ENCODE results near the gene CPA5. TPM values are rescaled to one million over a fixed set of nuclear protein-coding genes. Genes with fewer than 3 reads are reported as not detected.

Gene CPA5
- total RNA-seq, 6 donors from 2014 or later, result not detected

DNA sequence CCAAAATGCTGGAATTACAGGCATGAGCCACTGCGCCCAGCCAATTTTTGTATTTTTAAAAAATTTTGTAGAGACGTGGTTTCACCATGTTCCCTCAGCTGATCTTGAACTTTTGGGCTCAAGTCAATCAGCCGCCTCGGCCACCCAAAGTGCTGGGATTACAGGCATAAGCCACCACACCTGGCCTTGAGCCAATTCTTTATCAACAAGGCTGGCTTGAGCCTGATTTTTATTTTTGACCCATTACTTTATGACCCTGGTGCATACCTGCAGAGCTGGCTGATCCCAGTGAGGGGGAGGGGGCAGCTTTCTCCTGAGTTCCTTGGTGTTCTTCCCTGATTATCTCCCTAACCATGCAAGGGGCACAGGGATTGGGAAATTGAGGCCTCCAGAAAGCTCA is 19.8 kb downstream of the CPA5 start:
- Histone ChIP-seq H3K4me3 (no peak overlapping the region), H3K9me3 (peaks cover 0 to 5% (median 4%) of the 10 kb centered on the region in 4 donors), H3K36me3 (no peaks in the 10 kb centered on the region), H3K27ac (no peak overlapping the region), H3K27me3 (no peaks in the 10 kb centered on the region), H3K4me1 (peaks cover 4 to 9% (median 5%) of the 10 kb centered on the region in 4 donors)
- no peak for ATAC-seq (ENCODE audit: low FRiP score in 2 of 2)
- no peak for DNase-seq
- WGBS, 2 donors, result 95 to 100% methylated on average over 4 of the region's 4 CpGs
- TF ChIP-seq POLR2AphosphoS5 (IDR thresholded peaks at IDR 0.05) (no peak), EP300 (IDR thresholded peaks at IDR 0.05) (no peak), POLR2A (IDR thresholded peaks at IDR 0.05) (no peak)
- TF ChIP-seq, protein P1, sequence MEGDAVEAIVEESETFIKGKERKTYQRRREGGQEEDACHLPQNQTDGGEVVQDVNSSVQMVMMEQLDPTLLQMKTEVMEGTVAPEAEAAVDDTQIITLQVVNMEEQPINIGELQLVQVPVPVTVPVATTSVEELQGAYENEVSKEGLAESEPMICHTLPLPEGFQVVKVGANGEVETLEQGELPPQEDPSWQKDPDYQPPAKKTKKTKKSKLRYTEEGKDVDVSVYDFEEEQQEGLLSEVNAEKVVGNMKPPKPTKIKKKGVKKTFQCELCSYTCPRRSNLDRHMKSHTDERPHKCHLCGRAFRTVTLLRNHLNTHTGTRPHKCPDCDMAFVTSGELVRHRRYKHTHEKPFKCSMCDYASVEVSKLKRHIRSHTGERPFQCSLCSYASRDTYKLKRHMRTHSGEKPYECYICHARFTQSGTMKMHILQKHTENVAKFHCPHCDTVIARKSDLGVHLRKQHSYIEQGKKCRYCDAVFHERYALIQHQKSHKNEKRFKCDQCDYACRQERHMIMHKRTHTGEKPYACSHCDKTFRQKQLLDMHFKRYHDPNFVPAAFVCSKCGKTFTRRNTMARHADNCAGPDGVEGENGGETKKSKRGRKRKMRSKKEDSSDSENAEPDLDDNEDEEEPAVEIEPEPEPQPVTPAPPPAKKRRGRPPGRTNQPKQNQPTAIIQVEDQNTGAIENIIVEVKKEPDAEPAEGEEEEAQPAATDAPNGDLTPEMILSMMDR (IDR thresholded peaks at IDR 0.05), result no peak

DNA sequence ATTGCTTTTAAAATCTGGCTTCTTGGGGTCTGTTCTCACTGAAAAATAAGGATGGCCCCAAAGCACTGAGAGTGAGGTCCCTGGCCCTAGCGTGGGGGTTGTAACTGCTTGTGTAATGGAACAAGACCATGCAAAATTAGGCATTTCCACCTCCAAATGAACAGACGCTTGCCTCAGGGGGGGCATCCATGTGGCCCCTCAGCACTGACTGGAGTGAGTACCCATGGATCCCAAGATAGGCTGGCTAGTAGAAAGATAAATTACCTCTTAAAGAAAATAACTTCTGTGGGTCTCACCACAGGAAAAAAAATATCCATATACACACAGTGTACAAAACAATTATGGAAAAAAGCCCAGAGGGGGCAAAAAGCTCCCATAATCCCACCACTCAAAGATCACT is 20.5 kb downstream of the CPA5 start:
- H3K27me3 ChIP-seq, result no peaks in the 10 kb centered on the region
- TF ChIP-seq POLR2AphosphoS5 (IDR thresholded peaks at IDR 0.05) (no peak), POLR2A (IDR thresholded peaks at IDR 0.05) (no peak), EP300 (IDR thresholded peaks at IDR 0.05) (no peak)
- TF ChIP-seq, protein P1 (IDR thresholded peaks at IDR 0.05), result no peak
- ATAC-seq (ENCODE audit: low FRiP score in 2 of 2), result no peak
- no peak for DNase-seq
- no peaks in the 10 kb centered on the region for H3K36me3 ChIP-seq
- H3K9me3 ChIP-seq, result no peaks in the 10 kb centered on the region
- peaks cover 10 to 16% (median 12%) of the 10 kb centered on the region in 4 donors for H3K4me1 ChIP-seq
- H3K4me3 ChIP-seq, result no peak overlapping the region
- H3K27ac ChIP-seq, result no peak overlapping the region
- WGBS, 2 donors, result 73 to 87% methylated on average over 2 of the region's 2 CpGs

DNA sequence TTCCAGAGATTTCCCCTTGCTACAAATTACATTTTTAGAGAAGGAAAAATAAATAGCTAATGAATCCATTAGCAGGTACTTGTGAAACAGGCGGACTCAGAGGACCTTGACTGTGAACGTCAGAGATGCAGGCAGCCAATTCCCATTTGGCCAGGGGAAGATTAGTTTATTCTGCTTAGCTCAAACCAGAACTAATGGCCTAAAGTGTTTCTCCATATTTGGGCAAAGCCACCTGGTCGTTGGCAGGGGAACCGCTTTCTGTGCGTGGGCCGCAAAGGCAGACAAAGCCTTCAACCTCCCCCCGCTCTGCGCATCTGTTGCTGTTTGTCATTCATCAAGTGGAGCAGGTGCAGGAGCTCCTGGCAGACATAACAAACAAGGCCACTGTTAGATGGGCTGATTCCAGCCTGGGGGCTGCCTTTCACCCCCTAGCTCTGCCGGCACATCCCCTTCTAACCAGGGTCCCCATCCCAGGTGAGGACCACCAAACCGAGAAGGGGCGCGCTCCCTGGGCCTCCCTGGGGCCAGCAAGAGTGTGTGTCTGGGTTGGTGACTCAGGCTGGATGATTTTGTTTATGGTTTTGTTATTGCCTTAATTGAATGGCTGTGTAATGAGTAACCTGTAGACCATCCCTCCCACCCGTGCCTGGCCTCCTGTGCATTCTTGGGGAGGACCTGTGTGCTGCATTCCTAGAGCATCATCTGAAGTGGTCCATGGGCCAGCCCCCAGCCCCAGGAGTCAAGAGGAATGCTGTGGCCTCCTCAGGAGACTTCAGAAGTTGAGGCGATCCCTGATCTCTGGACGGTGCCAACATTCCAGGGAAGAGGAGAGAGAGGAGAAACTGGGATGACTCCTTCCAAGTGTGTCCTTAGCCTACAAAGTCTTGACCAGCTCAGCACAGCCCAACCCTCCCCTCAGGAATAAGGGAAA is 21.2 kb downstream of the CPA5 start:
- H3K27ac ChIP-seq, result no peak overlapping the region
- peaks cover 11 to 20% (median 14%) of the 10 kb centered on the region in 4 donors for H3K4me1 ChIP-seq
- DNase-seq, result no peak
- 87 to 89% methylated on average over 15 of the region's 15 CpGs for WGBS, 2 donors
- ATAC-seq (ENCODE audit: low FRiP score in 2 of 2), result peak in 1 of 2 donors; percentile 18
- H3K27me3 ChIP-seq, result no peaks in the 10 kb centered on the region
- H3K36me3 ChIP-seq, result no peaks in the 10 kb centered on the region
- no peaks in the 10 kb centered on the region for H3K9me3 ChIP-seq
- no peak overlapping the region for H3K4me3 ChIP-seq
- no peak for TF ChIP-seq EP300 (IDR thresholded peaks at IDR 0.05)
- TF ChIP-seq POLR2A (IDR thresholded peaks at IDR 0.05), result no peak
- no peak for TF ChIP-seq POLR2AphosphoS5 (IDR thresholded peaks at IDR 0.05)
- TF ChIP-seq, protein P1 (IDR thresholded peaks at IDR 0.05), result no peak

DNA sequence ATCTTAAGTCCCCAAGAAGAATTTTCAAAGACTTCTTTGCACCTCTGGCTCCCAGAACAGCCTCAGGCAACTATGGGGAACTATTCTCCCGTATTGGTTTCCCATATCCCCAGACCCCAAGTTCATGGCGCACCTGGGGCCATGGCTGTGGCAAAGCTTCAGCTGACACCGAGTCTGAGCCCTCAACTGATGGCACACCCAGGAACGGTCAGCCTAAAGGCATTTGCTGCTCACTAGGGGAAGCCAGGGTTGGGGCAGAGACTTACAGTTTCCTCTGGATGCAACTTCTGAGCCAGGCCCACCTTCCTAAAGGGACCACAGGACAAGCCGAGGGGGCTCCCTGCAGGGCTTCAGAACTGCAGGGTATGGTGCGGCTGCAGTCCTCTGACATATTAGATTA is 21.9 kb downstream of the CPA5 start:
- no peaks in the 10 kb centered on the region for H3K9me3 ChIP-seq
- DNase-seq, result no peak
- peaks cover 11 to 25% (median 14%) of the 10 kb centered on the region in 4 donors for H3K4me1 ChIP-seq
- WGBS, 2 donors, result 92 to 95% methylated on average over 5 to 6 of the region's 6 CpGs
- no peak for TF ChIP-seq EP300 (IDR thresholded peaks at IDR 0.05)
- no peak for TF ChIP-seq POLR2AphosphoS5 (IDR thresholded peaks at IDR 0.05)
- TF ChIP-seq, protein P1 (IDR thresholded peaks at IDR 0.05), result no peak
- TF ChIP-seq POLR2A (IDR thresholded peaks at IDR 0.05), result no peak
- H3K36me3 ChIP-seq, result no peaks in the 10 kb centered on the region
- H3K27me3 ChIP-seq, result no peaks in the 10 kb centered on the region
- H3K4me3 ChIP-seq, result no peak overlapping the region
- ATAC-seq (ENCODE audit: low FRiP score in 2 of 2), result no peak
- H3K27ac ChIP-seq, result no peak overlapping the region

Data from upper lobe of left lung (tissue), 6 donors.